NB4 (cell line): ENCODE results near the gene MRPL17.

Experiments
- DNase-seq: peaks from one replicate; pipeline ENCODE4 v3.0.0; 2010; ENCODE audit warnings: low read depth
- H3K4me3 ChIP-seq: one replicate; pipeline ENCODE4 v1.5.1; 2011; ENCODE audit warnings: mild to moderate bottlenecking, low read depth, low read length, moderate library complexity
- MYC ChIP-seq: IDR thresholded peaks from 2 replicates; pipeline ENCODE4 v1.6.1; 2011; ENCODE audit warnings: low read depth, low read length
- POLR2A ChIP-seq: IDR thresholded peaks from 2 replicates; pipeline ENCODE4 v1.6.1; 2011; ENCODE audit warnings: mild to moderate bottlenecking; ENCODE audit not compliant: insufficient read length; ENCODE audit errors: extremely low read depth
- TF ChIP-seq, protein P1 (sequence below): IDR thresholded peaks from 2 replicates; pipeline ENCODE4 v1.6.1; 2011; ENCODE audit warnings: low read depth, low read length
- TF ChIP-seq, protein P2 (sequence below): IDR thresholded peaks from one replicate; pipeline ENCODE4 v1.5.1; 2012; ENCODE audit warnings: low read depth, low read length

The MRPL17 gene

GRCh38 chr11:6640036-6640984 lies 42.8 kb downstream of the MRPL17 start:
- TF ChIP-seq, protein P1, sequence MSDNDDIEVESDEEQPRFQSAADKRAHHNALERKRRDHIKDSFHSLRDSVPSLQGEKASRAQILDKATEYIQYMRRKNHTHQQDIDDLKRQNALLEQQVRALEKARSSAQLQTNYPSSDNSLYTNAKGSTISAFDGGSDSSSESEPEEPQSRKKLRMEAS, result no peak
- no peak for TF ChIP-seq MYC
- no peak for TF ChIP-seq POLR2A
- TF ChIP-seq, protein P2, sequence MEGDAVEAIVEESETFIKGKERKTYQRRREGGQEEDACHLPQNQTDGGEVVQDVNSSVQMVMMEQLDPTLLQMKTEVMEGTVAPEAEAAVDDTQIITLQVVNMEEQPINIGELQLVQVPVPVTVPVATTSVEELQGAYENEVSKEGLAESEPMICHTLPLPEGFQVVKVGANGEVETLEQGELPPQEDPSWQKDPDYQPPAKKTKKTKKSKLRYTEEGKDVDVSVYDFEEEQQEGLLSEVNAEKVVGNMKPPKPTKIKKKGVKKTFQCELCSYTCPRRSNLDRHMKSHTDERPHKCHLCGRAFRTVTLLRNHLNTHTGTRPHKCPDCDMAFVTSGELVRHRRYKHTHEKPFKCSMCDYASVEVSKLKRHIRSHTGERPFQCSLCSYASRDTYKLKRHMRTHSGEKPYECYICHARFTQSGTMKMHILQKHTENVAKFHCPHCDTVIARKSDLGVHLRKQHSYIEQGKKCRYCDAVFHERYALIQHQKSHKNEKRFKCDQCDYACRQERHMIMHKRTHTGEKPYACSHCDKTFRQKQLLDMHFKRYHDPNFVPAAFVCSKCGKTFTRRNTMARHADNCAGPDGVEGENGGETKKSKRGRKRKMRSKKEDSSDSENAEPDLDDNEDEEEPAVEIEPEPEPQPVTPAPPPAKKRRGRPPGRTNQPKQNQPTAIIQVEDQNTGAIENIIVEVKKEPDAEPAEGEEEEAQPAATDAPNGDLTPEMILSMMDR, result no peak
- no peak for DNase-seq

GRCh38 chr11:6638429-6638828 lies 44.7 kb downstream of the MRPL17 start:
- TF ChIP-seq, protein P2, result no peak
- TF ChIP-seq, protein P1, result no peak
- TF ChIP-seq MYC (no peak), POLR2A (no peak)
- H3K4me3 ChIP-seq, result no peak overlapping the region
- DNase-seq, result peak; percentile 39

More at GRCh38 chr11:6640036-6640984, 42.8 kb downstream of the MRPL17 start:
- H3K4me3 ChIP-seq, result no peak overlapping the region

DNA sequence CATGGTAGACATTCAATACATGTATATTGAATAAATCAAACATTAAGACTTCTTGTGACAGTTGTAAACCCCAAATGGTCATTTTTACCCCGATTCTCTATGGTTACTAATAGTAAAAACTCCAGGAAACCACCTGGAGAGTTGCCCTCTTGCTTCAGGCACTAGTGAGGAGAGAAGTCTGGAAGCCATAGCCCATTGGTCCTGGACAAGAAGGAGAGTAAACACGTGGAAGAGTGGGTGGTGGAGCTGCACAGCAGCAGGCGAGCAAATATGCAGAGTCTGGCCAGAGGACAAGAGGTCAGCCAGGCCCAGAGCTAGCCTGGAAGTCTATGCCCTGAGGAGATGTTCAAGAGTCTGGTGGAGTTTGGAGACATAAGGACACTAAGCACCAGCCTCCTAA lies 45.3 kb downstream of the MRPL17 start:
- H3K4me3 ChIP-seq, result no peak overlapping the region
- TF ChIP-seq, protein P1, result no peak
- TF ChIP-seq MYC (no peak), POLR2A (no peak)
- TF ChIP-seq, protein P2, result no peak
- DNase-seq, result no peak

DNA sequence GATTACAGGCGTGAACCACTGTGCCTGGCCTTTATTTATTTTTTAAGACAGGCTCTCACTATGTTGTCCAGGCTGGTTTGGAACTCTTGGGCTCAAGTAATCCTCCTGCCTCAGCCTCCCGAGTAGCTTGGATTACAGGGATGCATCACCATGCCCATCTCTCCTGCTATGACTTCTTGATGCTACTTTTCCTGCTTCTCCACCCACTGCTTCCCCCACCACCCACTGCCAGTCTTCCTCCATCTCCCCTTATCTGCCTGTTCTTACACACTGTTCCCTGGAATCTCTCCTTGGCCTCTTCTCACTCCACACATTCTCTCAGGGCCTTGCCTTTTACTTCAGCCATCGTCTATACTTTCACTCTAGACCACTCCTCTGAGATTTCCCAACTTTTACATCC lies 46.7 kb downstream of the MRPL17 start:
- TF ChIP-seq POLR2A, result no peak
- TF ChIP-seq, protein P2, result no peak
- TF ChIP-seq, protein P1, result no peak
- no peak overlapping the region for H3K4me3 ChIP-seq
- no peak for DNase-seq

GRCh38 chr11:6635082-6635932 lies 47.8 kb downstream of the MRPL17 start:
- TF ChIP-seq, protein P2, result no peak
- peak; percentile 87 for TF ChIP-seq MYC
- TF ChIP-seq, protein P1, result peak; percentile 68
- DNase-seq, result peak; percentile 93
- peak overlapping the region; percentile 26 for H3K4me3 ChIP-seq
